Posterior vena cava (tissue), 2 donors: ENCODE results near the gene POM121L12. TPM values are rescaled to one million over a fixed set of nuclear protein-coding genes. Genes with fewer than 3 reads are reported as not detected.

Experiments
- DNase-seq: peaks from one replicate; pipeline ENCODE4 v3.0.0-alpha.2; 2020; ENCODE audit warnings: low spot score
- intact Hi-C, 2 donors: fragments of 100-400 bp; cut with DNase I; formaldehyde crosslinking; loops; one replicate each; pipeline versions ENCODE4 v1.14.1 to v1.14.2; 2022 to 2023
- long read RNA-seq, 2 donors: library from polyadenylated mRNA; unstranded; transcript quantifications; one replicate each; pipeline ENCODE4 v2.0.0, GENCODE V29; 2020 to 2021
- total RNA-seq, 2 donors: library from RNA; stranded (reverse); fragmentation: NEBNext Ultra II Directional; extraction: Animal tissue kit (Norgen Biotek cat#: 25700); gene quantifications; one replicate each; pipeline ENCODE4 v1.2.1, GENCODE V29; 2021
- donor health status: DM: yes; HTN: yes; CAD: no.
- donor health status: DM: yes; HTN: yes; CAD: no.

The POM121L12 gene
- total RNA-seq, result not detected
- long read RNA-seq, donor 1, result 0 reads
- long read RNA-seq, donor 2, result 0 reads

- intact Hi-C loops, result no loop called here
- DNase-seq, result peak; percentile 77
These were observed at the start of gene POM121L12 for GRCh38 chr7:53035499-53036412. POM121L12 (plus strand) TSS chr7:53035633; CDS start chr7:53035672, 39 bp downstream.

- no peak for DNase-seq
- intact Hi-C loops, result no loop called here
These were observed 43.4 kb upstream of the POM121L12 start for GRCh38 chr7:52992001-52992400.

DNA sequence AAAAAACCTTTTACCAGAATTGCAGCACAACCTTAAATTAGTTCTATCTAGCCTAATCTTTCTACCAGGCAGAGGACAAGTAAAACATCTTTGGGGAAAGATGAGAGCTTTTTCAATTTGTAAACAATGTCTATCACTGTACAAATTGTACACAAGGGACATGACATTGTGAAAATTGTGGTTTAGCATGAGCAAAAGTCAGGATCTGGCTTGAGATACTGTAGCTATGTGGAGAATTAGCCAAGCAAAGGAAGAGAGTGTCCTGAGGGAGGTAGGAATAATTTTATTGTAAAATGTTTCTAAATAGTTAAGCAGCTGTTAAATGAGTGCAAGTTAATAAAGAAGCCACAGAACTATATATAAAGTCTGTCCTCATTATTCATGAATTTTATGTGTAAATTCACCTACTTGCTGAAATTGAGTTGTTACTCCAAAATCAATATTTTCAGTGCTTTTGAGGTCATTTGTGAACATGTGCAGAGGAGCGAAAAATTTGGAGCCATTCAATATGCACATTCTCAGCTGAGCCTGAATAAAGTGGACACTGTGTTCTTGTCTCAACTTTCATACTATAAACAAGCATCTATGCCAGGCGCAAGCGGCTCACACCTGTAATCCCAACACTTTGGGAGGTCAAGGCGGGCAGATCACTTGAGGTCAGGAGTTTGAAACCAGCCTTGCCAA, 42.8 kb upstream of the POM121L12 start:
- no peak for DNase-seq
- intact Hi-C loops, result no loop called here

GRCh38 chr7:52995676-52996075, 39.8 kb upstream of the POM121L12 start:
- DNase-seq, result no peak
- intact Hi-C loops, result no loop called here

- intact Hi-C loops, result no loop called here
These were observed 34.2 kb upstream of the POM121L12 start for GRCh38 chr7:53001221-53001620.

GRCh38 chr7:53002389-53002788, 33.0 kb upstream of the POM121L12 start:
- no peak for DNase-seq
- intact Hi-C loops, result no loop called here

More at GRCh38 chr7:53001221-53001620, 34.2 kb upstream of the POM121L12 start:
- no peak for DNase-seq

GRCh38 chr7:53003653-53004445, 31.6 kb upstream of the POM121L12 start:
- intact Hi-C loops, result no loop called here
- no peak for DNase-seq

GRCh38 chr7:53013925-53014324, 21.5 kb upstream of the POM121L12 start:
- intact Hi-C loops, result no loop called here

DNA sequence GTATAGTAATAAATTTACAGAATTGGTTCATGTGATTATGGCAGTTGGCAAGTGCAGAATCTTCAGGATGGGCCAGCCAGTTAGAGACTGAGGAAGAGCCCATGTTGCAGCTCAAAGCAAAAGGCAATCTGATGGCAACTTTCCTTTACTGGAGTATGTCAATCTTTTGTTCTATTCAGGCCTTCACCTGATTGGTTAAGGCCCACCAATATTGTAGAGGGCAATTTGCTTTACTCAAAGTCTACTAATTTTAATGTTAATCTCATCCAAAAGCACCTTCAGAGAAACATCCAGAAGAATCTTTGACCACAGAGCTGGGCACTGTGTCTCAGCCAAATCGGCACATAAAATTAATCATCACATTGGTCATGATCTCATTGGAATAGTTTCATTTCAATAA, 20.0 kb upstream of the POM121L12 start:
- DNase-seq, result no peak
- intact Hi-C loops, result no loop called here

More at GRCh38 chr7:53013925-53014324, 21.5 kb upstream of the POM121L12 start:
- no peak for DNase-seq

GRCh38 chr7:53022893-53023292, 12.5 kb upstream of the POM121L12 start:
- DNase-seq, result no peak
- intact Hi-C loops, result no loop called here

- DNase-seq, result no peak
- intact Hi-C loops, result no loop called here
These were observed 13.2 kb downstream of the POM121L12 start for GRCh38 chr7:53048638-53049037.

GRCh38 chr7:53050433-53050832, 15.0 kb downstream of the POM121L12 start:
- DNase-seq, result no peak
- intact Hi-C loops, result no loop called here

- intact Hi-C loops, result no loop called here
- DNase-seq, result no peak
These were observed 24.2 kb downstream of the POM121L12 start for GRCh38 chr7:53059591-53059990.

DNA sequence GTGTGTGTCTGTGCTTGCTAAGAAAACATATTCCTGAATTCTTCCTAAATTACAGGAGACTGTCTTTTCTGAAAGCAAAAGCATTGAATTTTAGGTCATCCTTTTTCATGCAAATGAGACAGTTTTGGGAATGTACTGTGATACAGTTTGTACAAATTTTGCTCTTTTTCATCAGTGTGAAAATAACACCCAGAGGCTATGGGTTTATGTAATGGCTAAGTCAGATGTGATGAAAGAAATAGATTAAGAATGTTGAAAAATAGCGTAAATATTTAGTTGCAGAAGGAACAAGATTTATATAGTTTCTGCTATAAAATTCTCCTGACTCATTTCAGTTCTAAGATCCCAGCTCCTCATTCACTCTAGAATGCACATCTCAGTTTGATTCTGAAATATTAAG, 24.6 kb downstream of the POM121L12 start:
- DNase-seq, result no peak
- intact Hi-C loops, result no loop called here

DNA sequence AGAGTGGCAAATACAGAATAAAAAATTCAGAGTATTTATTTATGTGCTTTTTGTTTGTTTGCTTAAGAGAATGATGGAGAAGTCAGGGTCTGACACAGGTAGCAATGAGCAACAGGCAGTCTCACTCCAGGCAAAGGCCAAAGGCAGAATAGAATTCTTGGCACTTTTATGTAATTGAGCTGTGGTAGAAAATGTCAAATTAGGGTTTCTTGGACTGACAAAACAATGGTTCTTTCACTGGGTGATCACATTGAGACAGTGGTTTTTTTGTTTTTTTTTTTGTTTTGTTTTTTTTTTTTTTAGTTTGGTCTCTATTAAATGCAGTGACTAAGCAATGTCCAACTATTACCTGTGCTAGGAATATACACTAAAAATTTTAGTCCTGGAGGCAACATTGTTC, 27.4 kb downstream of the POM121L12 start:
- DNase-seq, result no peak
- intact Hi-C loops, result no loop called here

DNA sequence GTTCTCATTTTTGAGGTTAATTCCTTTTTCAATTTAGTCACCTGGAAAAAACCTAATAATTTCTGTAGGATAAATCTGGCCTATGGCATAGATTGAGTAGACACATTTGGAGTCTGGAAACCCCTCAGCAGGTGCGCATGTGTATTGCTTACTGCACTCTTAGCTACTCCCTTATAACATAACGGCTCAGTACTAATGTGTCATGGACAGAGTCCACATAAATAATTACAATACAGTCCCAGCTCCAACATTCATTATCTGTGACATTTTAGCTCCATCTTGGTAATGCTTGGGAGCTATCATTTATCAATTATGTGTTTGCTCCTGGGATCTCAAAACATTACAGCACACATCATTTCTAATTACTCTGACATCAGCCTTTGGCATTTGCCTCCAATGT, 33.2 kb downstream of the POM121L12 start:
- no peak for DNase-seq
- intact Hi-C loops, result no loop called here

- DNase-seq, result no peak
- intact Hi-C loops, result no loop called here
These were observed 35.5 kb downstream of the POM121L12 start for GRCh38 chr7:53070883-53071282.
